GM18526 (cell line): Measurements from ENCODE around the gene ZSWIM8.
A peak's percentile ranks its signal among the peaks of the same experiment; 100 is the strongest.

ENCODE experiments used
- POLR2A ChIP-seq: IDR thresholded peaks from 3 replicates; pipeline ENCODE4 v1.6.1; 2011; ENCODE audit not compliant: insufficient read length; ENCODE audit errors: extremely low read depth

ZSWIM8 gene

GRCh38 chr10:73771722-73772280, 13.6 kb upstream of the ZSWIM8 start:
- TF ChIP-seq POLR2A, result no peak

DNA sequence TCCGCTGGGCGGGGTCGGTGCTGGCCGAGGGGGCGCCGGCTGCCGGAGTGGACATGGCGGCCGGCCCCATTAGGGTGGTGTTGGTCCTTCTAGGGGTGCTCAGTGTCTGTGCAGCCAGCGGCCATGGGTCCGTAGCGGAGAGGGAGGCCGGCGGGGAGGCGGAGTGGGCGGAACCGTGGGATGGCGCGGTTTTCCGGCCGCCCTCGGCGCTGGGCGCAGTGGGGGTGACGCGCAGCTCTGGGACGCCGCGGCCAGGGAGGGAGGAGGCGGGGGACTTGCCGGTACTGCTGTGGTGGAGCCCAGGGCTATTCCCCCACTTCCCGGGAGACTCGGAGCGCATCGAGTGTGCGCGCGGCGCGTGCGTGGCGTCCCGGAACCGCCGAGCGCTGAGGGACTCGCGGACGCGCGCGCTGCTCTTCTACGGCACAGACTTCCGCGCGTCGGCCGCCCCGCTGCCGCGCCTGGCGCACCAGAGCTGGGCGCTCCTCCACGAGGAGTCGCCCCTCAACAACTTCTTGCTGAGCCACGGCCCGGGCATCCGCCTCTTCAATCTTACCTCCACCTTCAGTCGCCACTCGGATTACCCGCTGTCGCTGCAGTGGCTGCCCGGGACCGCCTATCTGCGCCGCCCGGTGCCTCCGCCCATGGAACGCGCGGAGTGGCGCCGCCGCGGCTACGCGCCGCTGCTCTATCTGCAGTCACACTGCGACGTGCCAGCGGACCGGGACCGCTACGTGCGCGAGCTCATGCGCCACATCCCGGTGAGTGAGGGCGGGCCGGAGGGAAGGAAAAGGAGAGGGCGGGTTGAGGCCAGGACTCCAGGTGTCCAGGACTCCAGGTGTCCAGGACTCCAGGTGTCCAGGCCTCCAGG, 12.9 kb upstream of the ZSWIM8 start:
- peak; percentile 58 for TF ChIP-seq POLR2A

DNA sequence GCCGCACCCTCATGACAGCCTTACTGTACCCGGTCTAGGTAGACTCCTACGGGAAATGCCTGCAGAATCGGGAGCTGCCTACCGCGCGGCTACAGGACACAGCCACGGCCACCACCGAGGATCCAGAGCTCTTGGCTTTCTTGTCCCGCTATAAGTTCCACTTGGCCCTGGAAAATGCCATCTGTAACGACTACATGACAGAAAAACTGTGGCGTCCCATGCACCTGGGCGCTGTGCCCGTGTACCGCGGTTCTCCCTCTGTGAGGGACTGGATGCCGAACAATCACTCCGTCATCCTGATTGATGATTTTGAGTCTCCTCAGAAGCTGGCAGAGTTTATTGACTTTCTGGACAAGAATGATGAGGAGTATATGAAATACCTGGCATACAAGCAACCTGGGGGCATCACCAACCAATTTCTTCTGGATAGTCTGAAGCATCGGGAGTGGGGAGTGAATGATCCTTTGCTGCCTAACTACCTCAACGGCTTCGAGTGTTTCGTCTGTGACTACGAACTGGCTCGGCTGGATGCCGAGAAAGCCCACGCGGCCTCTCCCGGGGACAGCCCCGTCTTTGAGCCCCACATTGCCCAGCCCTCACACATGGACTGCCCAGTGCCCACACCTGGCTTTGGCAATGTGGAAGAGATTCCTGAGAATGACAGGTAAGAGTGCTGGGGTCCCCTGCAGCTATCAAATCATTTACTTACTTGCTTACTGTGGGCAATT, 12.1 kb upstream of the ZSWIM8 start:
- no peak for TF ChIP-seq POLR2A

GRCh38 chr10:73774637-73775036, 10.8 kb upstream of the ZSWIM8 start:
- TF ChIP-seq POLR2A, result no peak

DNA sequence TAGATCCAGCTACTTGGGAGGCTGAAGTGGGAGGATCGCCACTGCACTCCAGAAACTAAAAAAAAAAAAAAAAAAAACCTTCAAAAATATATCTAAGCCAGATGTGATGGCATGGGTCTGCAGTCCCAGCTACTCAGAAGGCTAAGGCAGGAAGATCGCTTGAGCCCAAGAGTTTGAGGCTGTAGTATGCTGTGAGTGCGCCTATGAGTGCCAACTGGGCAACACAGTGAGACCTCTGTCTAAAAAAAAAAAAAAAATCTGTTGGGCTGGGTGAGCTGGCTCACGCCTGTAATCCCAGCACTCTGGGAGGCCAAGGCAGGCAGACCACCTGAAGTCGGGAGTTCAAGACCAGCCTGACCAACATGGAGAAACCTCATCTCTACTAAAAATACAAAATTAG, 6.4 kb upstream of the ZSWIM8 start:
- TF ChIP-seq POLR2A, result no peak

GRCh38 chr10:73779539-73780197, 5.7 kb upstream of the ZSWIM8 start:
- TF ChIP-seq POLR2A, result no peak

DNA sequence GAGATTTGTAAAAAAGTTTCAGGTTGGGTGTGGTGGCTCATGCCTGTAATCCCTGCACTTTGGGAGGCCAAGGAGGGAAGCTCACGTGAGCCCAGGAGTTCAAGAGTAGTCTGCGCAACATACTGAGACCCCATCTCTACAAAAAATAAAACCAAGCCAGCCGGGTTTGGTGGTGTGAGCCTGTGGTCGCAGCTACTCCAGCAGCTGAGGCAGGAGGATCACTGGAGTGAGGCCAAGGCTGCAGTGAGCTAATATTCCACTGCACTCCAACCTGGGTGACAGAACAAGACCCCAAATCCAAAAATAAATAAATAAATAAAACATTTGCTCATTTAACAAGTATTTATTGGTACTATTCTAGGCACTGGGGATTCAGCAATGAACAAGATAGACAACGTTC, 5.1 kb upstream of the ZSWIM8 start:
- TF ChIP-seq POLR2A, result no peak

- no peak for TF ChIP-seq POLR2A
These were observed 4.4 kb upstream of the ZSWIM8 start for GRCh38 chr10:73780966-73781365.

GRCh38 chr10:73781548-73781878, 3.9 kb upstream of the ZSWIM8 start:
- no peak for TF ChIP-seq POLR2A

- TF ChIP-seq POLR2A, result peak; percentile 95
These were observed 3.3 kb upstream of the ZSWIM8 start, which contains the start of gene CHCHD1 for GRCh38 chr10:73781879-73782748. CHCHD1 (plus strand) TSS chr10:73782048; CDS start chr10:73782076, 28 bp downstream.

DNA sequence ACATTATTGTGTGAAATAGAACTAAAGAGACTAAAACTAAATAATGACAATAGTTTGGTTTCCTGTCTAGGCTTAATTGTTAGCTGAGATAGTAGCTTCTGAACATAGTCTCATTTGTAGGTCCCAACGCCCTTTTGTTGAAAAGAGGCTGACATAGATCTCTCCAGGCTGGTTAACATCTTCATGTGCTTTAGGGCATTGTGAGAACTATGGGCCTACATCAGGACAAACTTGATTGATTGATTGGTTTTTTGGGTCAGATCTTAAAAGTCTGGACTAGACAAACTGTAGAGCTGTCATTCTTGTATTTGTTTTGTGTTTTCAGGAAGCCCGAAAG, 2.7 kb upstream of the ZSWIM8 start:
- no peak for TF ChIP-seq POLR2A

- TF ChIP-seq POLR2A, result no peak
These were observed 510 bp downstream of the ZSWIM8 start for GRCh38 chr10:73785721-73786511.

DNA sequence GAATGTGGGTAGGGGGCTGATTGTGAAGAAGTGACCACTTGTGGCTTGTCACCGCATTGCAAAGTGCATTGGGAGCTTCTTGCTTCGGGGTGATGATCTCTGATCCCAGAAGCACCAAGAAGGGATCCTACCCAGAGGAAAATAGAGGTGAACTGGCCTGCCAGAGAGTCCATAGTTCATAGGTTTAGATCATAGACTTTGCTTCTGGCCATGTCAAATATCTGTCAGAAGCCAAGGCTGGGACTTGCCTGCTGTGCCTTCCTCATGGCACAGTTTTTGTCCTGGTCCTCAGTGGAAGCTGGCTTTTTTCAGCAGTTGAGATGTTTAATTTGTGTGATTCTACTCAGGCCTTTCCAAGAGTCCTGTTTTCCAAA, 1.1 kb downstream of the ZSWIM8 start:
- no peak for TF ChIP-seq POLR2A
